ENCODE results near the gene RBM19.

DNA sequence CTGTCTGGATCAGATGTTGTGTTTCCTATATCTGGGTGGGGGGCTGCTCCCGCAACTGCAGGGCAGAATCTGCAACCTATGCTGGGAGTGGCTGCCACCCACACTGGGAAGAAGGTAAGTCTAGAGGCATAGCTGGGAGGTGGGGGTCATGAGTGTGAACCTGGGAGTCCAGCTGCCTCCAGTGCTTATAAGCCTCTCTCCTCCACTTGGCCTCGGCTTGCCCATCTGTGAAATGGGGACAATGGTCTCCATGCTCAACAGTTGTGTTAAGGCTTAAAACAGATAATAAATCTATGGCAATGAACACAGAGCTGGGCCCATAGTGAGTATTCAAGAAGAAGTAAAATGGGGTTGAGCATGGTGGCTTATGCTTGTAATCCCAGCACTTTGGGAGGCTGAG is 90.0 kb downstream of the RBM19 start:
- no peak for TF ChIP-seq CTCF (conservative IDR thresholded peaks at IDR 0.05 in 1 of 2, IDR thresholded peaks at IDR 0.05 in 1 of 2; ENCODE audit: low read depth in 1 of 2, low read length in 2 of 2)
- TF ChIP-seq EZH2 (IDR thresholded peaks at IDR 0.05; ENCODE audit: low read length, missing control alignments): no peak
